Measurements from ENCODE around the gene AGBL4.
A peak's percentile ranks its signal among the peaks of the same experiment; 100 is the strongest.

The AGBL4 gene

DNA sequence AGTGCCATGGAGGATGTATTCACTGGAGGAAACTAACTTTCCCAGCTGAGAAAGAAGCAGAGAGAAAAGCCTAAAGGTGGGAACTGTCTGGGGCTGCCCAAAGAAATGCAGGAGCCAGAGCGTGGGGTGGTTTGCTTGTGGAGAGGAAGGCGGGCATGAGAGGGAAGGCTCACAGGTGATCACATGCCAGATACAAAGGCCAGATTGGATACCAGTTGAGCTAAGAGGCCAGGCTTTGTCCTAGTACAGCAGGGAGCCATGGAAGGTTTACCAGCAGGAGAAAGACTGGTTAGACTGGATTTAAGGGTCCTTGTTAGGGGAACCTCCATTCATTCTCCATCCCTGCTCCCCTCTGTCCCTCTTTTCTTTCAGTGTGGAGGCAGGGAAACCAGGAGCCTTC lies 1313.4 kb downstream of the AGBL4 start:
- no peak for DNase-seq

DNA sequence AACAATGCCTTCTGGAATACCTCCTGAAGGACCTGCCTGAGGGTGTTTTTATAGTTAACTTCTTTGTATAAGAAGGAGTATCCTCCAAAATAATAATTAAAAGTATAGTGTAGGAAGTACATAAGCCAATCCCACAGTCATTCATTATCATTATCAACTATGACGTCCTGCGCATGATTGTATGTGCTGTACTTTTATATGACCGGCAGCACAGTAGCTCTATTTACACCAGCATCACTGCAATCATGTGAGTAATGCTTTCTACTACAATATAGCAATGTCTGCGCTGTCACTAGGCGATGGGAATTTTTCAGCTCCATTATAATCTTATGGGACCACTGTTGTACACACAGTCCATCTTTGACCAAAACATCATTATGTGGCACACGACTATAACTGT lies 1319.0 kb downstream of the AGBL4 start:
- no peak for DNase-seq

DNA sequence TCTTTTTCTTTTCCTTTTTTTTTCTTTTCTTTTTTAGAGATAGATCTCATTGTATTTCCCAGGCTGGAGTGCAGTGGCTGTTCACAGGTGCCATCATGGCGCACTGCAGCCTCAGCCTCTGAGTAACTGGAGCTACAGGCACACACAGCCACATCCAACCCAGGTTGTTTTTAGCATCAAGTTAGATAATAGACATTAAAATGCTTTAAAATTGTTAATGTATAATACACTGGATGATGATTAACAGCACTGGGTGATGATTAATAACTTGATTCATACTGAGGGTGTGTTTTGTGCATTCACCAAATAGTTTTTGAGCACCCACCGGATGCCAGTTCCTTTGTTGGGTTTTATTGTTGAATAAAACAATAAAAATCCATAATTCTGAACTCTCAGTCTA lies 1322.3 kb downstream of the AGBL4 start:
- no peak for DNase-seq

DNA sequence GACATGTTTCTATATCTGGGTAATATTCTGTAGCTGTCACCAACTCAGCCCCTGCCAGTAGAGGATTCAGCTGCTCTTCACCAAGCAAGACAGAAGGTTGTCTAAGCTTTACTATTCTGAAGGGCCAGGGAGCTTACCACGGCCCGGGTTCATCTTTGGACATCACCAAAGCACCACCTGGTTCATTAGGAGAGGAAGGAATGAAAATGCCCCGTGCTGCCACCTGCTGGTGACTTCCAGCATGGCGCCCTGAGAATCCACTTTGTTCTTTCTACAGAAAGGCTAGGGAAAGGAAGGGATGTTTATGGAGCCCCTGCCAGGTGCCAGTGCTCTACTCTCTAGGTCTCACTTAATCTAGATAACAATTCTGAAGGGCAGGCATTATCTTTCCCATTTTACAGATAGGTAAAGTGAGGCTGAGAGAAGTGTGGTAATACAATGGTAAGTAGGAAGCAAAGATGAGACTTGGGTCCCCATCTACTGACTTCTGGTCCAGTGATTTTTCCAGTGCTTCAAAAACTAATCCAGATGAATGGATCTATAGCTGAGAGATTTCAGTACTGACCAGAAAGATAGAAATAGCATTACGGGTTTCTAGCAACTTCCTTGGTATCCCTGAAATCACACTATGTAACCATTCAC lies 1326.6 kb downstream of the AGBL4 start:
- DNase-seq: peak in 4 of 5 experiments; percentile 14 to 32 (median 18)

DNA sequence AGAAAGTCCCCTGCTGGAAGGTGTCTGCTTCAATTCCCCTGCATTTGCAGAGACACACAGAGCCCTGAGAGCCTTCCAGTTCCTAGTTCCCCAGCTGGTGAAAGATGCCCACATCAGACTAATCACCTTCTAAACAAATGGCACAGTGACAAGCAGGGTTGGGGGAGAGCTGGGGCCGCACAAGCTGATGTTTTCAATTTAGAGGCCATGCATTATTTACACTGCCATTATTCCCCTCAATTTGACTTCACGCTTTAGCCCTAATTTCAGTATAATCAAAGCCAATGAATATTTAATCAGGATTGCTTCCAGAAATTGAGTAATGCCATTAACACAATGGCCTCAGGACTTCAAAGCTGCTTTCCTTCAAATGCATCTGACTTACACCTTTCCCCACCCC lies 1328.6 kb downstream of the AGBL4 start:
- no peak for DNase-seq

- DNase-seq: no peak
These were observed 1330.0 kb downstream of the AGBL4 start for GRCh38 chr1:48693674-48694320.

- no peak for DNase-seq
These were observed 1330.6 kb downstream of the AGBL4 start for GRCh38 chr1:48693180-48693579.

DNA sequence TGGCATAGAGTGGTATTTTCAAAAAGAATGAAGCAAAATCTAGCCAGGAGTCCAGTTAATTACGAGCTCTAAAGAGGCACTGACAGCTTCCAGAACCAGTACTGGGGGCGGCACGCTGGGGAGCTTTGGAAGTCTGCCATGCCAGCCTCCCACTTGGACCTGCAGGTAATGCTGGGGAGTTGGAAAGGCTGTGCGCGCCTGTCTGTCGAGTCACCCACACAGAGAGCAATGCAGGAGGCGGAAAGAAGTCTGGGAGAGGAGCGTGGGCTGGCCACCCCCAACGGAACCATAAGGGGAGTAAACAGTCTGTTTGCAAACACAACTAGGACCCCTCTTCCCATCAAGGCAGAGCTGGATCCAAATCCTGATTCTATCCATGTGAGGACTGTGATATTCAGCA lies 1331.5 kb downstream of the AGBL4 start:
- DNase-seq: no peak

DNA sequence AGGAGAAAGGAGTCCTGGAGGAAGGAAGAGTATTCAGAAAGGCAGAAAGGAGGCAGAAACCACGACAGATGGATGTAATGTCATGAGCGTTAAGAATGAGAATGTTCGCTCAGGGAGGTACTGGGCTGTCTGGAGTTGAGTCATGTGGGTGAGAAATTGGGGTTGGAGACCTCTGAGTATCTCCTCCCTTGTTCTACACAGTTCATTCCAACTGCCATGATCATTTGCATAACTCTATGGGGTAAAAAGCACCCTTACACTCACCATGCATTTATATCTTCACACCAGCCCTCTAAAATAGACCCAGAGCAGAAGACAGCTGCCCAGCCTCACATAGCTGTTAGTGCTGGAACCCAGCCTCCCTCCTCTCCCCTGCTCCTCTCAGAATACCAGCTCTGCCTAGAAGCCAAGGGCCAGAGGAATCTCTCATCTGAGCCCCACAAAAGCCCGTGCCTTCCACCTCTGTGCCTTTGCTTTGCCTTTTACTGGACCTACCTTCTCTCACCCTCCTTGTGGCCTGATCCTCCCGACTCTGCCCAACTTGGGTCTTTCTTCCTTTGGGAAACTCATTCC lies 1332.2 kb downstream of the AGBL4 start:
- DNase-seq: peak in 1 of 5 experiments; percentile 9

DNA sequence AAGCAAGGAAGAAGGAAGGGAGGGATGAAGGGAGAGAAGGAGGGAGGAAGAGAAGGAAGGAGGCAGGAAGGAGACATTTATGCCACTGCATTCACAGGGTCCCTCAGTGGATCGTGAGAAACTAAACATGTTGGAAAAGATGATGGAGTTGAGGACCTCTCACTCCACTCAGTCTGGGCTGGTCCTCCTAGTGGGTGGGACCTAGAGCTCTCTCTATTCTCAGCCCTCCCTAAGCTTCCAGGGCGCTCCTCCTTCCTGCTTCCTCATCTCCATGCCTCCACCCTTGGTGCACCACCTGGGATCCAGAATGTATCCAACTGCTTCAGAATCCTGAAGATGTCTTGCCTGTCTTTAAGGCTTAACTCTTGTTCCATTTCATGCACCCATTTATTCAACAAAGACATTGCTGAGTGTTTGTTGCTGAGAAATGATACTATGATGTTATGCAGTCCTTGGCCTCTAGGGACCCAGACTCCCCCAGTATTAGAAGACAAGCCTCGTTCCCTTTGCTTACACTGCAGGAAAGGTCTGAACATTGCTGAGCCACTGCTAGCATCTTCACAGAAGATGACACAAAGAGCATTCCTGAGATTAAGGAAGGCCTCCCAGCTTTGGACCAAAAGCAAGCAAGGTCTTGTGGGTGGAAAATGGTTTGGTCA lies 1335.5 kb downstream of the AGBL4 start:
- DNase-seq: peak in 1 of 5 experiments; percentile 14

DNA sequence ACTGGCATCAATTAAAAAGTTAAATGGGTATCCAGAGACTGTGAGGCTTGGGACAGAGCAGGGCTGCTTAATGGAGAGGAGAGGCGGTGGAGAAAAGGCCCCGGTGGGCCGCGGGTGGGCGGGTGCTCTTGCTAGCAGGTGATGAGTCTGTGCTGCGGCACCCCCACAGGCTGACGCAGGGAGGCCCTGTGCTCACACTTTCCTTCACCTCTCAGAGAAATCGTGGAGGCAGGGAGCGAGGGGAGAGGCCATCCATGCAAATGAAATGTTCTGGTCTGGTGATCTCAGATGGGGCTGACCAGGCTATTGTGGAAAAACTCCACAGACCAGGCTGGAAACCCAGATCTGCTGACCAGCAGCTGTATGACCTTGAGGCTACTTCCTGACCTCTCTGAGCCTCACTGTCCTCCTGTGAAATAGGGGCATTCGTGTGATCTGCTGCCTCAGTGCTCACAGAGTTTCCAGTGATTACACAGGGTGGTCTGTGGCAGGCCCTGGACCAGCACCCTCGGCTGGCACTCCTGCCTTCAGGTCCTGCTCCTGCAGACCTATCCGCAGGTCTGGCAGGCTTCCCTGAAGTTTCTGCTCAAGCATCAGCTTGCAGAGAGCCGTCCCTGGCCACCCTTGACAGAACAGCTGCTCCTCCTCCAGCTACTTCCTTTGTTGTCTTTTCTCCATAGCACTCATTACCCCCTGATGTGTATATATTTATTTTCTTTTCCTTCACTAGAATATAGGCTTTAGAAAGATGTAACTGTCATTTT lies 1336.3 kb downstream of the AGBL4 start:
- no peak for DNase-seq

DNA sequence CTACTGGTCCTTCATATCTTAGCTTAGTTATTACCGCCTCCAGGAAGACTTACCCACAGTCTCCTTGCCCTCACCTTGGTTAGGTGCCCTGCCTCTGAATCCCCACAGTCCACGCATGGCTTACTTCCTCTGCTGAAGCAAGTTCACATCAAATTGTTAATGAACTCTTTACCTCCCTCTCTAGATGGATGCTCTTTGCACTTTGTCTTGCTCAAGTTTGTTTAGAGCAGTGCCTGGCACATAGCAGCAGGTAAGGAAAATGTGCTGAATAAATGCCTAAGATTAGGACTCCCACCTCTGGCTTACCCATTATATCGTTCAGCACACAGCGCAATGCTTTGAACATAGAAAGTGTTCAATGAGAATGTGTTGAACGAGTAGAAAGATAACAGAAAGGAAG lies 1337.6 kb downstream of the AGBL4 start:
- DNase-seq: no peak

- no peak for DNase-seq
These were observed 1339.4 kb downstream of the AGBL4 start for GRCh38 chr1:48684381-48684780.

GRCh38 chr1:48683839-48684238 lies 1339.9 kb downstream of the AGBL4 start:
- no peak for DNase-seq

DNA sequence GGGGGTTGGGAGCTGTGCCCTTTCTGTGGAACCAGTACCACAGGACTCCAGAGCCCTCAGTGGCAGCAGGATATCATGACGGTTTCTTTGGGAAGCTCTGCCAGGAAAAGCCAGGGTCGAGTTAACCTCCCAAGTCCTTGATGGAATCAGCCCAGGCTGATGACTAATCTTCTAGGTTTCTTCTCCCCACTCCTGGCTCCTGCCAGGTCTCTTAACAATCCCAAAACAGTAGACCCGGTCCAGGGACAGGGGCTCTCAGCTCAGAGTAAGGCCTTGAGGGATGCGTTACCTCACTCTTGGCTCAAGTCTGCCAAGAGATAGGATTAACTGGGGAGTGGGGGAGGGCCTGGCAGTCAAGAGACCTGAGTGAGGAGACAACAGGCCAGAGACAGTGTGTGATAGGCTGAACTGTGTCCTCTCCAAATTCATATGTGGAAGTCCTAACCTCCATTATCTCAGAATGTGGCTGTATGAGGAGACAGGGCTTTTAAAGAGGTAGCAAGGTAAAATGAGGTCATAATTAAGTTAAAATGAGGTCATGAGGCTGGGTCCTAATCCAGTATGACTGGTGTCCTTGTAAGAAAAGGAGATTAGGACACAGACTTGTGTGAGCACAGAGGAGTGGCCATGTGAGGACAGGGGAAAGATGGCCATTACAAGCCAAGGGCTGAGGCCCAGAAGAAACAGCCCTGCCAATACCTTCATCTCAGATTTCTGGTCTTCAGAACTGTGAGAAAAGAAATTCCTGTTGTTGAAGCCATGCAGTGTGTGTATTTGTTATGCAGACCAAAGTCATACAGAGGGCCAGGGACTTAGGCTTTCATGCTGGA lies 1342.1 kb downstream of the AGBL4 start:
- no peak for DNase-seq

- DNase-seq: no peak
These were observed 1343.2 kb downstream of the AGBL4 start for GRCh38 chr1:48680411-48681035.

DNA sequence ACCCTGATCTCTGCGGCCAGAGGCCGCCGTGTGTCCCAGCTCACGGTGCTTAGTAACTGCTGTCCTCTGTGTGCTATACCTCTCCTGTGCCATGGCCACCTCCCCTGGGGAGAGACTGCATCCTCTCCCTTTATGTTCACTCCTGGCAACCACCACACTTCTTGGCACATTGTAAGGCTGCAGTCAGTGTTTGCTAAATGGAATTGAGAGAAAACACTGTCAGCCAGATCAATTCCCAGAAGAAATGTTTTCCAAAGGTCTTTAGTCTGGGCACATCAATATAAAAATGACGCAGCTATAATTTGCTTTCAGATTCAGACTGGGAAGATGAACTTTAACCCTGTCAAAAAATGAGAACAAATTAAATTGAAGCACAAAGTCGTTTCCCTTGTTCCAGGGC lies 1343.9 kb downstream of the AGBL4 start:
- no peak for DNase-seq

DNA sequence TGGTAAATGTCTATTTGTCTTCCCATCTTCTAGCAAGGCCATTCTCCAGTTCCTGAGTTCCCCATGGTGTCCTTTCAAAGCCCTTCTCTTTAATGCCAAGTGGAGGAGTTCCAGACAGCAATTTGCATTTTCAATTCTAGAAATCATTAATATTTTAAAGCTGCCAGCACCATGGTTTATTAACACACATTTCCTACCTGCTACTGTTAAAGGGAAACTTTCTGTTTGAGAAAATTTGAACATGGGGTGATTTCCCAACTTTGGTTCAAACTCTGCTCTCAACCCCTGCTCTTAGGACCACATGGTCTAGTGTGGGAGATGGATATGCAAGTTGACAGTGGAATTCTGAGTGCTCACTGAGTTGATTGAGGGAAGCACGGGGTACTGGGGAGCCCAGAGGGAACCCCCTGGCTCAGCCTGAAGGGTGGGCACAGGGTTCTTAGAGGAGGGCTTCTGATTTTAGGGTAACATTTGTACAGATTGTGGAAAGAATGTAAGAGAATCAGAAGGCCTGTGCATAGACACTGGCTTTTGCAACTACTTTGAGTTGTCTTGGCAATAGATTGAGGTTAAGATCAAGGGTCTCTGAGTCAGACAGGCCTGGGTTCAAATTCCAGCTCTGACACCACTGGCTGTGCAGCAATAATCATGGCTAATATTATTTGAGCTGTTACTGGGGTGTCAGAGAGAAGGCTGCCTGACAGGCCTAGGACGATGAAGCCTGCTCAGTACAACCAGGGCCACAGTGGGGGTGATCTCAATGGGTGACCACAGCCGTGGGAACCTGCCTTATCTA lies 1344.8 kb downstream of the AGBL4 start:
- DNase-seq: no peak

GRCh38 chr1:48677306-48678287 lies 1346.2 kb downstream of the AGBL4 start:
- peak in 1 of 5 experiments; percentile 53 for DNase-seq
